ENCODE measurements around the gene ADORA3.
A peak's percentile ranks its signal among the peaks of the same experiment; 100 is the strongest.

ADORA3 gene

GRCh38 chr1:111474106-111474505 is 29.3 kb downstream of the ADORA3 start:
- no peak for DNase-seq

GRCh38 chr1:111471538-111471937 is 31.9 kb downstream of the ADORA3 start:
- no peak for DNase-seq

DNA sequence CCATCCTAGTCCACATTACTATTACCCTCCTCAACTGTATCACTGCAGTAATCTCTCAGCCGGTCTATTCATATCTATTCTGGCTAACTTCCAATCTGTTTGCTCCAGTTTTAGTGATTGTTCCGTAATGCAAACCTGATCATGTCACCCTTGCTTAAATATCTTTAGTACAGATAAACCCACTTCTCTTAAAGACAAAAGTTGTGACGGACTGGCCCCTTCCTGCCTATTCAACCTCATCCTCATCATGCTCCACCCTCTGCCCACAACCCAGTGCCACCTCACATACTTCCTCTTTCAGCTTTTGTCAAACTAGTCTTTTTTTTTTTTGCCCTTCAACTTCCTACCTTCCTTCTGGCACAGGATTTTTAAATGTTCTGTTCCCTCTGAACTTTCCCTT is 32.4 kb downstream of the ADORA3 start:
- peak; percentile 87 for DNase-seq

- peak; percentile 24 for DNase-seq
These were observed 32.8 kb downstream of the ADORA3 start for GRCh38 chr1:111470596-111470995.

- DNase-seq, result no peak
These were observed 33.9 kb downstream of the ADORA3 start for GRCh38 chr1:111469539-111469938.

- DNase-seq, result no peak
These were observed 34.7 kb downstream of the ADORA3 start for GRCh38 chr1:111468717-111469100.

- no peak for DNase-seq
These were observed 35.3 kb downstream of the ADORA3 start for GRCh38 chr1:111467865-111468716.

- DNase-seq, result no peak
These were observed 37.0 kb downstream of the ADORA3 start for GRCh38 chr1:111466480-111466879.

DNA sequence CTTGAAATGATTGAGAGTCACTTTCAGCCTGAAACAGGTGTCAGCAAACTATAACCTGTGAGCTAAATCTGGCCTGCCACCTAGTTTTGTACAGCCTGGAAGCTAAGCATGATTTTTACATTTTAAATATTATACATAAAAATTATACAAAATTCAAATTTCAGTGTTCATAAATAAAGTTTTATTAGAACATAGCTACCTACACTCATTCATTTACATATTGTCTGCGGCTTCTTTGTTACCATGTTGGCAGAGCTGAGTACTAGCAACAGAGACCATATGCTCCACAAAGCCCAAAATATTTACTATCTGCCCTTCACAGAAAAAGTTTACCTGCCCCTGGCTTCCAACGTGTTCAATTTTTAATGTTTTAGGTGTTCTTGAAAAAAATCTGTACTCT is 37.7 kb downstream of the ADORA3 start:
- no peak for DNase-seq

DNA sequence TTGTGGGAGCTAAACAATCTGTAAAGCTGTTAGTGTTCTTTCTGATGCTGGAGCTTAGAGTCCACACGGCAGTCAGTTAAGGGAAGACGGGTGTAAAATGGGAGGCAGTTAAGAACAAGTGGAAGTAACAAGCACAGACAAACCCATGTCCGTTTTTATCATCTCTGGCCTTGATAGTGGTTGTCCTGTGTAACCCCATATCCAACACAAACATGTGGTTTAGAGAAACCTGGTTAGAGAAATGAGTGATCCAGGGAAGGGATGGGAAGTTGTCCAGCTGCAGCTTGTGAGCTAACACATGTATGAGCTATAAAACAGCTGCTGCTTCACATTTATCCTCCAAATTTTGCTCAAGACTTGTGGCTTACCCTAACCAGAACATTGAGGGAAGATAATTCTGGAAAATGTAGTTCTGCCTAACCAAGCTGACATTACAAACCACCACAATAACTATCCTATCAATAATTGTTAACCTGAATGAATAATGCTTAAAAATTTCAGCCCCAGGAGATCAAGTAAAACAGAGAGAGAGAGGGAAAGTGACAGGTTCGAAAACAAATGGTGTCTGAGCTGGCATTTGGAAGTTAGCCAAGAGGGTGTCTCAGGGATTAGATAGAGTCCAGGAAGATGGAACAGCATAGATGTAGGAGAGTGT is 40.3 kb downstream of the ADORA3 start:
- DNase-seq, result no peak

GRCh38 chr1:111462370-111463028 is 40.9 kb downstream of the ADORA3 start:
- no peak for DNase-seq

GRCh38 chr1:111461765-111462164 is 41.7 kb downstream of the ADORA3 start:
- DNase-seq, result no peak

DNA sequence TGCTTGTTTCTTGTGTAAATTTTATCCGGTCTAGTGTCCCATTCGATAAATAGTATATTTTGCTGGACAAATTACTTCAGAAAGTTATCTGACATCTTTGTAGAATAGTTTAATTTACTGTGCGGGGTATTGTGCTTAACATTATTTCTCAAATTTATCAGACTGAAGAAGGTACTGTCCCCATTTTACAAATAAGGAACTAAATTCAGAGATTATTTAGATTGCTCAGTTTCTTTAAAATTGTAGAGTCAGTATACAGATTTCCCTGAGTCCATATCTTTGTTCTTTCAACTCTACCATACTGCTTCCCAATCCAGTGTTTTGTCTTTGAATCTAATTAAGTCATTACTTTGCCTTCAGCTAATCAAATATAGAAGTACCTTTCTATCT is 47.8 kb downstream of the ADORA3 start:
- no peak for DNase-seq

DNA sequence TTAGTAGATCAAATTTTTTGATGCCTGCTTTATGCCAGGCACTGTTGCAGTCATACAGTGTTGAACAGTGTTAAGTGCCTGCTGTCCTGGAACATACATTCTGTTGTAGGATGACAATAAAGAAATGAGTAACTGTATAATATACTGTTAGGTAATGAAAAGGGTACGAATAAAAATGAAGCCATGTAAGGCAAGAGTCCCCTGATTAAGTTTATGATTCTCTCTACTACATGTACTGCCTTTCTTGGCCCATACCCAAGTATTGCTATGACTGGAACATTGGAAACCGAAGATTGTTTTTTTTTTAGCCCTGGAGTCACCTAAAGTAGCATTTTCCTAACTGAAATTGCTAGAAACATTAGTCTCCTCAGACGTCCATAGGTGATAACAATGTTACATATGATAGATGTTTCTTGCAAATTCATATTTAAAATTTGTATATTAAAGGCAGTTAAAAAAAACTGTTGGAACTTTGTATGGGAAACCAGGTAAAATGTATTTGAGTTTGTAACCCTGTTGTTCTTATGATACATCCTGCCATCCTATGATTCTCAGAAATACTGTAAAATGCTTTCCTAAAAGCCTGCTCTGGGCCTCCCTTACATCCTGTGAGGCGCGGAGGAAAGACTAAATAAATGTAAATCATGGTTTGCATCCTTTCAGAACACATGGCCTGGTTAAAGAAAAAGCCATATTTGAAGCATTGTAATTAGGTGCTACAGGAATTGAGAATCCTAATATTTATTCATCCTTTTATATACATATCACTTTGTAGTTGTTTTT is 48.4 kb downstream of the ADORA3 start:
- DNase-seq, result no peak

- DNase-seq, result no peak
These were observed 49.7 kb downstream of the ADORA3 start for GRCh38 chr1:111453706-111454105.

DNA sequence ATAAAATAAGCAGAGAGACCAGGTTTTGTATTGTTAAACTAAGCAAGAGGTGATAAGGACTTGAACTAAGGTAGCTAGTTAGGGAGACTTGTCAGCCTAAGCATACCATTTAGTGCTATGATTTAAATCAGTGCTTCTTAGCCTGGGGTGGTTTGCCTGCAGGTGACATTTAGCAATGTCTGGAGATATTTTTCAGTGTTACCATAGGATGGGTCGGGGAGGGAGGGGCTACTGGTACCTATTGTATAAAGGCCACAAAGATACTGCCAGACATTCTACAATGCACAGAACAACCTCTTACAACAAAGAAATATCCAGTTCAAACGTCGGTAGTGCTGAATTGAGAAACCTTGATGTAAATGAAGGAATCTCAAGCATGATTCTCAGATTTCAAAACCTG is 50.9 kb downstream of the ADORA3 start:
- no peak for DNase-seq

- DNase-seq, result no peak
These were observed 53.2 kb downstream of the ADORA3 start for GRCh38 chr1:111450185-111450584.

DNA sequence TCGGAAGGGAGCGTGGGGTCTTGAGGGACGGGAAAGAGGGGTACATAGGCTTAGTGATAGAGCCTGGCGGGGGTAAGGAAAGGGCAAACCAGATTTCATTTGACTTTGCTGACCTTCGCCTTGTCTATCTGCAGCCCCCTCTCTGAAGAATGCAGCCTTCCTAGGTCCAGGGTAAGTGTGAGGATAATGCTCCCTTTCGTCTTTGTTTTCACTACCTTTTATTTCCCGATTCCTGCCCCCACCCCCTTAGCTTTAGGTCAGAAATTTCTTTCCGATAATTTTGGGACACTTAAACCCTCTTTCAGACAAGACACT is 53.8 kb downstream of the ADORA3 start:
- DNase-seq, result no peak
